Kidney (tissue), 14 donors: ENCODE results near the gene TAF6L. TPM values are rescaled to one million over a fixed set of nuclear protein-coding genes. Genes with fewer than 3 reads are reported as not detected.

Source experiments
- DNase-seq, 5 donors: peaks; one replicate each; pipeline ENCODE4 v3.0.0-alpha.2; 2013 to 2020
- FAIRE-seq: peaks from 2 replicates; lab custom pipeline; 2012; peaks lifted over from hg19 to GRCh38; lab: Jason Lieb, UNC
- H3K27ac ChIP-seq, 2 donors: one replicate each; pipeline ENCODE4 v1.7.0; 2013; ENCODE audit warnings: low read depth in 2 of 2, low read length in 2 of 2, inconsistent platforms in 1 of 2
- H3K27me3 ChIP-seq: one replicate; pipeline ENCODE4 v1.7.1; 2013; ENCODE audit warnings: low read length, inconsistent platforms; ENCODE audit not compliant: control insufficient read depth, insufficient read depth
- H3K36me3 ChIP-seq, 3 donors: one replicate each; pipeline versions ENCODE4 v1.7.0 to v1.7.1; 2013; ENCODE audit warnings: low read length in 3 of 3, control low read depth in 1 of 3, inconsistent platforms in 1 of 3; ENCODE audit not compliant: insufficient read depth in 3 of 3, control insufficient read depth in 2 of 3
- H3K4me1 ChIP-seq, 3 donors: one replicate each; pipeline versions ENCODE4 v1.7.0 to v1.7.1; 2013; ENCODE audit warnings: low read length in 3 of 3, inconsistent platforms in 1 of 3, low read depth in 1 of 3; ENCODE audit not compliant: control insufficient read depth in 2 of 3, insufficient read depth in 2 of 3
- H3K4me3 ChIP-seq, 3 donors: one replicate each; pipeline versions ENCODE4 v1.7.0 to v1.8.1; 2013; ENCODE audit warnings: low read length in 3 of 3, control low read depth in 1 of 3, inconsistent platforms in 1 of 3
- H3K9ac ChIP-seq, 3 donors: one replicate each; pipeline versions ENCODE4 v1.7.0 to v1.7.1; 2013; ENCODE audit warnings: low read length in 3 of 3, control low read depth in 1 of 3, inconsistent platforms in 1 of 3
- H3K9me3 ChIP-seq, 3 donors: one replicate each; pipeline versions ENCODE4 v1.7.0 to v1.7.1; 2013; ENCODE audit warnings: low read length in 3 of 3, control low read depth in 1 of 3, inconsistent platforms in 1 of 3; ENCODE audit not compliant: control insufficient read depth in 2 of 3, insufficient read depth in 1 of 3
- intact Hi-C: fragments of 100-400 bp; cut with DNase I; formaldehyde crosslinking; loops from one replicate; pipeline ENCODE4 v1.11.1; 2022
- polyA plus RNA-seq: library from polyadenylated mRNA; stranded (reverse); fragments of 350-450 nt; fragmentation: Illumina TruSeq; extraction: RNeasy Lipid Tissue Mini Kit (QIAGEN cat#74804); gene quantifications from one replicate; pipeline ENCODE4 v1.2.3, GENCODE V29; 2014; ENCODE audit warnings: low read depth, low replicate concordance; ENCODE audit not compliant: insufficient read depth
- total RNA-seq: library from RNA; stranded (reverse); fragmentation: NEBNext Ultra II Directional; extraction: Animal tissue kit (Norgen Biotek cat#: 25700); gene quantifications from one replicate; pipeline ENCODE4 v1.2.1, GENCODE V29; 2021
- TF ChIP-seq, protein P1 (sequence below): IDR thresholded peaks from 3 replicates; pipeline ENCODE4 v1.5.1; 2012; ENCODE audit warnings: mild to moderate bottlenecking, moderate library complexity, borderline replicate concordance; ENCODE audit not compliant: insufficient read depth; ENCODE audit errors: extremely low read depth
- donor health status: control.
- donor health status: control.
- donor health status: control.
- donor health status: control.
- donor health status: control.
- donor health status: DM: yes; HTN: yes; CAD: no.
- donor health status: Normal renal cell carcinoma (clear cell type).

Gene TAF6L
- total and polyA plus RNA-seq, 2 donors from 2014 or later: 19.3 to 27.1 TPM

DNA sequence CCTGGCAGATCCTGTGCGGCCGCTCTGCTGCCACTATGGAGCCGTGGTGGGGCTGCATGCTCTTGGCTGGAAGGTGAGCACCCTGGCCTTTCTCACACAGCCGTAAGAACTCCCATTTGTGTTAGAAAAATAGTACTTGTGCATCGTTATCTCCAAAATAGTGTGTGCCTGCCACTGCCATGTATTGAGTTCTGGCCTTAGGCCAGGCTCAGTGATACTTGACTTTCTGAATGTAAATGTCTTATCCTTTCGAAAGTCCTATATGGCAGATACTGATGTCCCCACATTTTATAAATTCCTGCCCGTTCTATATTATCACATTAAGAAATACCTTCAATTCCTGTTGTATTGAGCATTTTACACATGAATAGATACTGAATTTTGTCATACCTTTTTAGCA, 11.6 kb downstream of the TAF6L start:
- no peaks in the 10 kb centered on the region for H3K27me3 ChIP-seq
- H3K27ac ChIP-seq: no peak overlapping the region
- H3K4me1 ChIP-seq: peaks cover 4 to 11% (median 9%) of the 10 kb centered on the region in 3 donors
- TF ChIP-seq, protein P1, sequence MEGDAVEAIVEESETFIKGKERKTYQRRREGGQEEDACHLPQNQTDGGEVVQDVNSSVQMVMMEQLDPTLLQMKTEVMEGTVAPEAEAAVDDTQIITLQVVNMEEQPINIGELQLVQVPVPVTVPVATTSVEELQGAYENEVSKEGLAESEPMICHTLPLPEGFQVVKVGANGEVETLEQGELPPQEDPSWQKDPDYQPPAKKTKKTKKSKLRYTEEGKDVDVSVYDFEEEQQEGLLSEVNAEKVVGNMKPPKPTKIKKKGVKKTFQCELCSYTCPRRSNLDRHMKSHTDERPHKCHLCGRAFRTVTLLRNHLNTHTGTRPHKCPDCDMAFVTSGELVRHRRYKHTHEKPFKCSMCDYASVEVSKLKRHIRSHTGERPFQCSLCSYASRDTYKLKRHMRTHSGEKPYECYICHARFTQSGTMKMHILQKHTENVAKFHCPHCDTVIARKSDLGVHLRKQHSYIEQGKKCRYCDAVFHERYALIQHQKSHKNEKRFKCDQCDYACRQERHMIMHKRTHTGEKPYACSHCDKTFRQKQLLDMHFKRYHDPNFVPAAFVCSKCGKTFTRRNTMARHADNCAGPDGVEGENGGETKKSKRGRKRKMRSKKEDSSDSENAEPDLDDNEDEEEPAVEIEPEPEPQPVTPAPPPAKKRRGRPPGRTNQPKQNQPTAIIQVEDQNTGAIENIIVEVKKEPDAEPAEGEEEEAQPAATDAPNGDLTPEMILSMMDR: no peak
- H3K4me3 ChIP-seq: no peak overlapping the region
- H3K36me3 ChIP-seq: peaks cover 0 to 18% (median 0%) of the 10 kb centered on the region in 3 donors
- no peak overlapping the region for H3K9ac ChIP-seq
- DNase-seq: no peak
- intact Hi-C loops: loop anchor here (10.0 kb wide), 1 partner anchor 82 kb away; no protein-coding TSS in a partner anchor
- no peak for FAIRE-seq
- H3K9me3 ChIP-seq: no peaks in the 10 kb centered on the region

DNA sequence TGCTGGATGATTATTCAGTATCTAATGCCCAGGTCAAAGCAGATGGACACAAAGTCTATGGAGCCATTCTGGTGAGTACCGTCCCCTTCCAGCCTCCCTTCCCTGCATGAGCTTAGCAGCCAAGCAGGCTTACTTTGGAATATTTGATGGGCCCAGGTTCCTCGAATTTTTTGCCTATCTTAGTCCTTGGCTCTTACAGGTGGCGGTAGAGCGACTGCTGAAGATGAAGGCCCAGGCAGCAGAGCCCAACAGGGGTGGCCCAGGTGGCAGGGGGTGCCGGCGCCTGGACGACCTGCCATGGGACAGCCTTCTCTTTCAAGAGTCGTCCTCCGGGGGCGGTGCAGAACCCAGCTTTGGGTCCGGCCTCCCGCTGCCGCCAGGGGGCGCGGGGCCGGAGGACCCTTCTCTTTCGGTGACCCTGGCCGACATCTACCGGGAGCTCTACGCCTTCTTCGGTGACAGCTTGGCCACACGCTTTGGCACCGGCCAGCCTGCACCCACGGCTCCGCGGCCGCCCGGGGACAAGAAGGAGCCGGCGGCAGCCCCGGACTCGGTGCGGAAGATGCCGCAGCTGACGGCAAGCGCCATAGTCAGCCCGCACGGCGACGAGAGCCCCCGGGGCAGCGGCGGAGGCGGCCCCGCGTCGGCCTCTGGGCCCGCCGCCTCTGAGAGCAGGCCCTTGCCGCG, 15.3 kb downstream of the TAF6L start:
- DNase-seq (peak; percentile 92 to 97 (median 95)), FAIRE-seq (no peak)
- peak overlapping the region; percentile 54 to 100 (median 99) for H3K4me3 ChIP-seq
- no peaks in the 10 kb centered on the region for H3K9me3 ChIP-seq
- H3K27ac ChIP-seq: peak overlapping the region; percentile 92 to 93
- H3K36me3 ChIP-seq: peaks cover 0 to 15% (median 10%) of the 10 kb centered on the region in 3 donors
- intact Hi-C loops: loop anchor here (10.0 kb wide), 1 partner anchor 78 kb away; no protein-coding TSS in a partner anchor
- H3K4me1 ChIP-seq: peaks cover 4 to 21% (median 17%) of the 10 kb centered on the region in 3 donors
- peak overlapping the region in 2 of 3 donors; percentile 68 to 78 for H3K9ac ChIP-seq
- TF ChIP-seq, protein P1: peak; percentile 97
- no peaks in the 10 kb centered on the region for H3K27me3 ChIP-seq

DNA sequence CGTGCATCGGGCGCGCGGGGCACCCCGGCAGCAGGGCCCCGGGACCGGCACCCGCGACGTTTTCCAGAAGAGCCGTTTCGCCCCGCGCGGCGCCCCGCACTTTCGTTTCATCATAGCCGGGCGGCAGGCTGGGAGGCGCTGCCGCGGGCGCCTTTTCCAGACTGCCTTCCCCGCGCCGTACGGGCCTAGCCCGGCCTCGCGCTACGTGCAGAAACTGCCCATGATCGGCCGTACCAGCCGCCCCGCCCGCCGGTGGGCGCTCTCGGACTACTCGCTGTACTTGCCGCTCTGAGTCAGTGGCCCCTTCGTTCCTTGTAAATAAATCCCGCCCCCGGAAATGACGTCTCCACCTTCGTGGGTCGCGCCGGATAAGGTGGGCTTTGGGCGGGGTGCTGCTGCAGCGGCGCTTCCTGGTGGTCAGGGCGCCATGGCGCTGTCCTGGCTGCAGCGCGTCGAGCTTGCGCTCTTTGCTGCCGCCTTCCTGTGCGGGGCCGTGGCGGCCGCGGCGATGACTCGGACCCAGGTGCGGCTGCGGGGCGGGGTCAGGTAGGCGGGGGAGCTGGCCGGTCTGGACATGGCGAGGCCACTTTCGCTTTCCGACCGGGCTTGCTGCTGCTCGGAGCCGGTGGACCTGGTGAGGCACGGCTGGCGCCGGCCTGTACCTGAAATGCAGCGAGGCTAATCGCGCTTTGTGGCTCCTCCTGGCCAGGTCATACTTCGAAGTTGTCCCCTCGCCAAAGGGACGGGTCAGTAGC, 16.0 kb downstream of the TAF6L start, which contains the start of gene TMEM179B:
TSS of gene TMEM179B (plus strand) at position 398 of the 755 bp plus-strand sequence. CDS start at position 428, 30 bp downstream.
- no peaks in the 10 kb centered on the region for H3K9me3 ChIP-seq
- peak; percentile 98 to 99 (median 99) for DNase-seq
- intact Hi-C loops: loop anchor here (10.0 kb wide), 1 partner anchor 78 kb away; no protein-coding TSS in a partner anchor
- no peak for FAIRE-seq
- H3K27me3 ChIP-seq: no peaks in the 10 kb centered on the region
- peak within 1 kb of the TSS; percentile 94 to 100 (median 99) for H3K4me3 ChIP-seq
- H3K27ac ChIP-seq: peak within 1 kb of the TSS; percentile 92 to 93
- H3K4me1 ChIP-seq: peaks cover 4 to 22% (median 19%) of the 10 kb centered on the region in 3 donors
- peak within 1 kb of the TSS; percentile 61 to 93 (median 89) for H3K9ac ChIP-seq
- TF ChIP-seq, protein P1: peak; percentile 47
- H3K36me3 ChIP-seq: peaks cover 0 to 13% (median 11%) of the 10 kb centered on the region in 3 donors
